Measurements from ENCODE around the gene SPEG.

SPEG gene

GRCh38 chr2:219480004-219480403 lies 45.4 kb downstream of the SPEG start:
- no peak for DNase-seq (ENCODE audit: low read depth)

GRCh38 chr2:219482674-219483405 lies 48.2 kb downstream of the SPEG start:
- DNase-seq (ENCODE audit: low read depth): no peak

GRCh38 chr2:219483451-219484342 lies 49.1 kb downstream of the SPEG start:
- DNase-seq (ENCODE audit: low read depth): no peak

GRCh38 chr2:219484343-219485200 lies 49.9 kb downstream of the SPEG start:
- DNase-seq (ENCODE audit: low read depth): no peak

- no peak for DNase-seq (ENCODE audit: low read depth)
These were observed 50.5 kb downstream of the SPEG start for GRCh38 chr2:219485201-219485580.

- no peak for DNase-seq (ENCODE audit: low read depth)
These were observed 51.8 kb downstream of the SPEG start for GRCh38 chr2:219486380-219486959.

GRCh38 chr2:219488149-219488843 lies 53.7 kb downstream of the SPEG start:
- DNase-seq (ENCODE audit: low read depth): no peak

GRCh38 chr2:219488844-219489194 lies 54.2 kb downstream of the SPEG start:
- DNase-seq (ENCODE audit: low read depth): no peak

GRCh38 chr2:219489315-219489714 lies 54.7 kb downstream of the SPEG start:
- no peak for DNase-seq (ENCODE audit: low read depth)

- DNase-seq (ENCODE audit: low read depth): no peak
These were observed 55.5 kb downstream of the SPEG start for GRCh38 chr2:219490186-219490585.

- no peak for DNase-seq (ENCODE audit: low read depth)
These were observed 56.0 kb downstream of the SPEG start for GRCh38 chr2:219490600-219491130.

GRCh38 chr2:219491278-219491963 lies 56.8 kb downstream of the SPEG start:
- DNase-seq (ENCODE audit: low read depth): no peak

- no peak for DNase-seq (ENCODE audit: low read depth)
These were observed 57.9 kb downstream of the SPEG start for GRCh38 chr2:219492575-219492974.

- DNase-seq (ENCODE audit: low read depth): no peak
These were observed 58.4 kb downstream of the SPEG start for GRCh38 chr2:219493086-219493485.

GRCh38 chr2:219494952-219495530 lies 60.4 kb downstream of the SPEG start:
- no peak for DNase-seq (ENCODE audit: low read depth)

GRCh38 chr2:219495531-219496122 lies 61.0 kb downstream of the SPEG start:
- peak; percentile 37 for DNase-seq (ENCODE audit: low read depth)

- no peak for DNase-seq (ENCODE audit: low read depth)
These were observed 61.7 kb downstream of the SPEG start for GRCh38 chr2:219496247-219496824.

- DNase-seq (ENCODE audit: low read depth): no peak
These were observed 62.3 kb downstream of the SPEG start for GRCh38 chr2:219496825-219497494.
